GM12873 (cell line): Measurements from ENCODE around the gene SMAGP.

Source experiments
- TF ChIP-seq, protein P1 (sequence below): IDR thresholded peaks from 2 replicates; pipeline ENCODE4 v1.5.1; 2012; ENCODE audit warnings: low read depth, mild to moderate bottlenecking, moderate library complexity, low read length, control low read depth; ENCODE audit not compliant: insufficient read depth; ENCODE audit errors: missing control alignments

SMAGP gene

GRCh38 chr12:51200156-51200555 is 70.1 kb downstream of the SMAGP start:
- TF ChIP-seq, protein P1, sequence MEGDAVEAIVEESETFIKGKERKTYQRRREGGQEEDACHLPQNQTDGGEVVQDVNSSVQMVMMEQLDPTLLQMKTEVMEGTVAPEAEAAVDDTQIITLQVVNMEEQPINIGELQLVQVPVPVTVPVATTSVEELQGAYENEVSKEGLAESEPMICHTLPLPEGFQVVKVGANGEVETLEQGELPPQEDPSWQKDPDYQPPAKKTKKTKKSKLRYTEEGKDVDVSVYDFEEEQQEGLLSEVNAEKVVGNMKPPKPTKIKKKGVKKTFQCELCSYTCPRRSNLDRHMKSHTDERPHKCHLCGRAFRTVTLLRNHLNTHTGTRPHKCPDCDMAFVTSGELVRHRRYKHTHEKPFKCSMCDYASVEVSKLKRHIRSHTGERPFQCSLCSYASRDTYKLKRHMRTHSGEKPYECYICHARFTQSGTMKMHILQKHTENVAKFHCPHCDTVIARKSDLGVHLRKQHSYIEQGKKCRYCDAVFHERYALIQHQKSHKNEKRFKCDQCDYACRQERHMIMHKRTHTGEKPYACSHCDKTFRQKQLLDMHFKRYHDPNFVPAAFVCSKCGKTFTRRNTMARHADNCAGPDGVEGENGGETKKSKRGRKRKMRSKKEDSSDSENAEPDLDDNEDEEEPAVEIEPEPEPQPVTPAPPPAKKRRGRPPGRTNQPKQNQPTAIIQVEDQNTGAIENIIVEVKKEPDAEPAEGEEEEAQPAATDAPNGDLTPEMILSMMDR: no peak

GRCh38 chr12:51199366-51199945 is 70.8 kb downstream of the SMAGP start:
- TF ChIP-seq, protein P1: no peak

- TF ChIP-seq, protein P1: no peak
Measured at GRCh38 chr12:51198568-51199365, 71.4 kb downstream of the SMAGP start.

- TF ChIP-seq, protein P1: no peak
Measured at GRCh38 chr12:51197736-51198567, 72.3 kb downstream of the SMAGP start.

DNA sequence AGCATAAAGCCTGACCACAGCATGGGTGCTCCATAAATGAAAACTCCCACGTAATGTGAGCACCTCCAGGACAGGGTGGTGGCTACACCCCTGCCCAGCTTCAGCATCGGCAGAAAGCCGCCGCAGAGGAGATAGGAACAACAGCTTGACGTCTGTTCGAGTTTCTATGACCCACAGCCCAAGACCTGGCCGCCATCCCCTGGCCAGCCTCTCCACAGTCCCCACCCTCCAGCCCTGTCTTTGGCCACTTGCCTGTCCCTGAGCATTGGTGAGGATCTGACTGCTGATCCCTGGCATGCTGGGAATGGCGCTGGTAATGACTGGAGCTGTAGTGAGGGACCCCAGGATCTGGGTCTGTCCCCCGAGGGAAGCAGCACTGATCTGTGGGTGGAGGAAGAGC is 73.7 kb downstream of the SMAGP start:
- TF ChIP-seq, protein P1: no peak

GRCh38 chr12:51195841-51196240 is 74.4 kb downstream of the SMAGP start:
- TF ChIP-seq, protein P1: no peak
